GM18907 (cell line): Measurements from ENCODE around the gene C9orf78.

Source experiments
- ATAC-seq: cut with Tn5 transposase; IDR thresholded peaks from one replicate; pipeline ENCODE4 v1.9.1; 2021; ENCODE audit warnings: mild to moderate bottlenecking, moderate library complexity; ENCODE audit not compliant: unreplicated experiment

The C9orf78 gene

DNA sequence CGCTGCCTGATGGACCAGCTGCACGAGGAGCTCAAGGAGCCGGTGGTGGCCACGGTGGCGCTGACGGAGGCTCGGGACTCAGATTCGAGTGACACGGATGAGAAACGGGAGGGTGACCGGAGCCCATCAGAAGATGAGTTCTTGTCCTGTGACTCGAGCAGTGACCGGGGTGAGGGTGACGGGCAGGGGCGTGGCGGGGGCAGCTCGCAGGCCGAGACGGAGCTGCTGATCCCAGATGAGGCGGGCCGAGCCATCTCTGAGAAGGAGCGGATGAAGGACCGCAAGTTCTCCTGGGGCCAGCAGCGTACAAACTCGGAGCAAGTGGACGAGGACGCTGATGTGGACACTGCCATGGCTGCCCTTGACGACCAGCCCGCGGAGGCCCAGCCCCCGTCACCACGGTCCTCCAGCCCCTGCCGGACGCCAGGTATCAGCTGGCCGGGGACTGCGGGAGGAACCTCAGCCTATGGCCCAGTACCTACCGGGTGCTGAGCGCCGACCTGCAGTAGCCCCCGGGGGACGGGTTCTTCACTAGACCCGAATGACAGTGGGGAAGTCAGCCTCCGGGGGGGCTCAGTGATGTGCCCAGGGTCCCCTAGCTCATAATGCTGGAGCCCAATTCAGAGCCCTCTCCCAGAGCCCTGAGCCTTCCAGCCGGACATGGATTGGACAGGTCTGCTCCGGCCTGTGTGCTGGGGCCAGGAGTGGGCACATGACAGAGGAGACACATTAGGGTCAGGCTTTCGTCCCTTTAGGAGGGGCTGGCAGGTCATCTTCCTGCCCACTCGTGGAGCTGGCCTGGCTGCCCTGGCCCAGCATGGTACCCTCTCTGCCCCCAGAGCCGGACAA lies 33.2 kb upstream of the C9orf78 start:
- no peak for ATAC-seq

DNA sequence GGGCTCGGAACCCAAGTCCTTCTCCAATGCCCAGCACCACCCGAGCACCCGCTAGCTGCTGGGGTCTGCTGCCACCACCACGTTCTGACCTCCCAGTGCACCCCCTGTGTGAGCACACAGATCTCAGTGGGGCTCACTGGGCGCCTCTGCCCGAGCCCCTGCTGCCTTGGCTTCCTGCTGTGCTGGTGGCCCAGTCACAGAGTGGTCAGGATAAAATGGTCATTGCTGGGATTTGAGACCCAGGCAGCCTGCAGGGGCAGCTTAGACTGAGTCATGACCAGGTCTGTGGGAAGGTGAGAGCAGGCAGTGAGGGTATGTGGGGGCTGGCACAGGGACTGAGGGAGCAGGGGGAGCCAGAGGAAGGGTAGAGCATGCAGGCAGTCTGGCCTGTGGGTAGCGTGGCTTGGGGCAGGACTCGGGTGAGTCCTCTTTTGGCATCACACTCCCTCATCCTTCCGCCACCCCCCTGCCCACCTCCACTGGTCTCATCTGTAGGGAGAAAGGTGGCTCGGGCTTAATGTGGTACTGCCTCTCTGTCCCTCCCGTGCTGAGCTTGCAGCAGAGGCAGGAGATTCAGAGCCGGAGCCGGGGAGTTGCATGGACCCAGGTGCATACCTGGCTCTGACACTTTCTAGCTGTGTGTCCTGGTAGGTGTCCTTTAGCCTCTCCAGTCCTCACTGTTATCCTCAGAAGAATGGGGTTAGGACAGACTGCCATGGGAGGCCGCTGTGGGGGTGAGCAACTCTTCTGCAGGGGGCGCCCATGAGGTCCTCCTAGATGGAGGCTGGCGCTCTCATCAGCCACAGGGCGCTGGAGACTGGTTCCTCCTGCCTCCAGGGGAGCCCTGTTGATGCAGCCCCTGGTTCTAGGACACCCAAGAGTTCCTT lies 32.3 kb upstream of the C9orf78 start:
- no peak for ATAC-seq

DNA sequence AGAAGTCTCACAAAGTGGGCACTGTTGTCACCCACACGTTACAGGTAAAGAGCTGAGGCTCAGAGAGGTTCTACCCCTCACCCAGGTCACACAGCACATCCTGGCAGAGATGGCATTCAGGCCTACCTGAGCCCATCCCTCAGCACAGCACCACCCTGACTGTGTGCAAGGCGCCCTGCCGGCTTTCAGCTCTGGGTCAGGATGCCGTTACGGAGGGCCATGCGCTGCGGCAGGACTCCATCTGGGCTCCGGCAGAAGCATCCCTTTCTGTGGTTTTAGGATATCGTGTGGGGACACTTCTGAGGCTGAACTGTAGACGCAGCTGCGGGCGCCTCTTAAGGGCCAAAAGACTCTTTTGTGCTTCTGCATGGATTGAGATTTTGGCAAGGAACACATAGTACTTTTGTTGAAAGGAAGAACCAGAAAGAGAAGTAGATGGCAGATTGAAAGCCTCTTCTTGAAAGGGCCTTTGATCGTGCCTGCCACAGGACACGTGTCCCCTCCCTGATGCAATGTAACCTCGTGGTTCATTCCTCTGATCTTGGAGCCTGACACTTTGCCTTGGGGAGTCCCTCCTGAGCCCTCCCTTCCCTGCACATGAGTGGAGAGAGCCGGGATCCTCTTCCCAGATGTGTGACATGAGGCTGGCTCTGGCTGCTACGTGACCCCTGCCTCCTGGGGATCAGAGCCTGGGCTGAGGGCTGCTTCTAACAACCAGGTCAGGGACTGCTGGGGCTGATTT lies 31.5 kb upstream of the C9orf78 start:
- ATAC-seq = no peak

DNA sequence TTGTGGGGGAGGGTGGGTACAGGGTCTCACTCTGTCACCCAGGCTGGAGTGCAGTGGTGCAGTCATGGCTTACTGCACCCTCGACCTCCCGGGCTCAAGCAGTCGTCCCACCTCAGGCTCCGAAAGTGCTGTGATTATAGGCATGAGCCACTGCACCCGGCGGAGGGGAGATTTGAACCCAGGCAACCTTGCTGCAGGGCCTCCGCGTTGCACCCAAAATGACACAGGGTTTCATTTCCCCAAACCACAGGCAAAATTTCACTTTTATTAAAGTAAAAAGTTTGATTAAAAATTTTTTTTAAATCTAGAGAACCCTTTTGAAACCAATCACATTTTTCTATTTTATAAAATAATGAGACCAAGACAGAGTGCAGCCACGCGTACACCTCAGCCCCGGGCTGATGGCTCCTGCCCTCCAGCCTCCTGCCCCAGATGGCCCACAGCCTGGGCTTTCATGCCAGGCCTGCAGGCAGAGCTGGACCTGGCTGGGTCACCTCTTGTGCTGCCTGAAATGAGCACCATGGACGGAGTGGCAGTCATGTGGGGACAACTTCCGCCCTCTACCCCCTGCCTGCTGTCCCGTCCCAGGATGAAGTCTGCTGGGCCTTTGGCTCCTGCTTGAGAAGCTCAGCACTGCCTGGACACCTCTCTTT lies 30.7 kb upstream of the C9orf78 start:
- ATAC-seq = no peak

DNA sequence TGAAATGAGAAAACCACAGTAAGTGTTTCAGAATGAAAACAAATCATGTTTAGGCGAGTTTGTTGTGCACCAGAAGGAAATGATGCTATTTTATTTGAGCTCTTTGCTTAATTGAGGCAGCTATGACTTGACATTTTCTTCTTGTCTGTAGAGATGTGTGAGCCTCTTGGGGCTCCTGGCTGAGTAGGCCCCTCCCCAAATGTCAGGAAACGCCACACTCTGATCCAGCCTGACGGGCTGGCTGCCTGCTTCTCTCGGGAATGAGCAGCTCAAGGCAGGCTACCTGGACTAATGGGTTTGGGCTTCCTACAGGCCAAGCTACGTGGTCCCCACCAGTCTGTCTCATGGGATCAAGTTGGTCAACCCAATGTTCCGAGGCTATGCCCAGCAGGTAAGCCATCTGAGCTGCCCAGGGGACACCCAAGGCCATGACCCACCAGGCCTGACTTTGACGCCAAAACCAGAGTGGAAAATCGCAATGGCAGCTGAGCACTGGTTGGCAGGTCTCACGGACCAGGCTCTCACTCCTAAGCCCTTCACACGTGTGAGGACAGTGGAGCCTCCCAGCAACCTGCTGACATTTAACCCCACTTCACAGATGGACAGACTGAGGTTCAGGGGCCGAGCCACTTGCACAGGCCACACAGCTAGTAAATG lies 30.0 kb upstream of the C9orf78 start:
- no peak for ATAC-seq

DNA sequence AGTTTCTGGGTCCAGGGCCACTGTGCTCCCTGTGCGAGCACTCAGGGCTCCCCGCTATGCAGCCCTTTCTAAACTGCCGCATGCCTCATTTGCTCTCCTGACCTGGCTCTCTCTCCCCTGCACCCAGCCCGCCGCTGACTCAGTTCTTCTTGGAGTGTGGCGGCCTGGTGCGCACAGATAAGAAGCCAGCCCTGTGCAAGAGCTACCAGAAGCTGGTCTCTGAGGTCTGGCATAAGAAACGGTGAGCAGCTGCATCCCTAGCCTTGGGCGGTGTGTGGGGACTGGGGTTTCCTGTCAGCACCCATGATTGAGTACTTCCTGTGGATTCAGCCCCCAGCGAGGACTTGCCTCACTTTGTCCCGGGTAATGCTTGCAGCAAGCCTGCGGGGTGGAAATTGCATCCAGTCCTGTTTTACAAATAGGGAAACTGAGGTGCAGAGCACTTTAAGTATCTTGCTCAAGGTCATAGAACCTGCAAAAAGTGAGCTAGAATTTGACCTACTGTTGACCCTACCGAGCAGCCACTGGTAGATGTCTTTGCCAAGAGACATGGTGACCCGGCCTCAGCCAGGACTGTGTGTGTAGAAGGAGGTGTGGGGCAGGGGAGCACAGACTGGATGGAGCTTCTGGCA lies 28.1 kb upstream of the C9orf78 start:
- ATAC-seq = peak; percentile 61

DNA sequence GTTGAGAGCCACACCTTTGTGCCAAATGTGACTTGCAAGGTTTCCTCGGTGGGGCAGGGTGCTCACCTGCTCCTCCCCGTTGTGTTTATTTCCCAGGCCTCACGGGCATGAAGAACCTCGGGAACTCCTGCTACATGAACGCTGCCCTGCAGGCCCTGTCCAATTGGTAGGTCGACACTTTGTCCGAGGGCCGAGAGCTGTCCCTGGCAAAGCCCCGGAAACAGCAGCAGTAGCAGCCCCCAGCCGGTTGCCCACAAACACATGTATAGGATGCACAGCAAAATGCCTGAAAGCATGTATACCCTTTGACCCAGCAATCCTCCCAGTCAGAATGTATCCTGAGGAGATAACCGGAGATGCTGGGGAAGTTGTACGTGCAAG lies 26.4 kb upstream of the C9orf78 start:
- ATAC-seq = no peak

DNA sequence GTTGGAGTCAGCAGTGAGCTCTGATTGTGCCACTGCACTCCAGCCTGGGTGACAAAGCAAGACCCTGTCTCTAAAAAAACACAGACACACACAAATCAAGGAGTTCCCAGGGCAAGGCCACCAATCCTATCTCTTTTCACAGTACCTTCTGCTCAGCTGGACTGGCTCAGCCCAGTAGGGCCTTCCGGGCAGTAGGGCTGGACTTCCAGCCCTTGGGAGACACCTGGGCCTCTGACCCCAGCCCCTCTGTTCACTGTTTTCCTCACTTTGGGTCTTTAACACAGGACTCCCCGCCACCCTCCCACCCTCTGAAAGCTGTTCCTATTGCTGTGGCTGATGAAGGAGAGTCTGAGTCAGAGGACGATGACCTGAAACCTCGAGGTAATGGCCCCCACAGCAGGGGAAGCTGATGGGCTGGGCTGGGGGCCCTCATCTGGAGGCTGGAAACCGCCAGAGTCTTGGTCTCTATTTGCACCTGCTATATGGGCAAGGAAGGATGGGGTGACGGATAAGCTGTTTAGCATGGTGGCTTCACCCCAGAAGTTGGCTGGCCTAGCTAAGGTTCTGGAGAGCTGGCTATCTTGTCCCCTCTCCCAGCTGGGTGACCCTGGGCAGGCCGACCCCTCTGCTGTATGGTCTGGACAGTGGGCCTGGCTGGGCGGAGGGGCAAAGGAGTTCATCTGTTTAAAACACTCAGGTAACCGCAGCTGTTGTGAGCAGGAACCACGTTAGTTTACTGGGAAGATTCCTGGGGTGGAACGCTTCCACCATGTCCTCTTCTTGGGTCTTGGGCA lies 25.8 kb upstream of the C9orf78 start:
- no peak for ATAC-seq

DNA sequence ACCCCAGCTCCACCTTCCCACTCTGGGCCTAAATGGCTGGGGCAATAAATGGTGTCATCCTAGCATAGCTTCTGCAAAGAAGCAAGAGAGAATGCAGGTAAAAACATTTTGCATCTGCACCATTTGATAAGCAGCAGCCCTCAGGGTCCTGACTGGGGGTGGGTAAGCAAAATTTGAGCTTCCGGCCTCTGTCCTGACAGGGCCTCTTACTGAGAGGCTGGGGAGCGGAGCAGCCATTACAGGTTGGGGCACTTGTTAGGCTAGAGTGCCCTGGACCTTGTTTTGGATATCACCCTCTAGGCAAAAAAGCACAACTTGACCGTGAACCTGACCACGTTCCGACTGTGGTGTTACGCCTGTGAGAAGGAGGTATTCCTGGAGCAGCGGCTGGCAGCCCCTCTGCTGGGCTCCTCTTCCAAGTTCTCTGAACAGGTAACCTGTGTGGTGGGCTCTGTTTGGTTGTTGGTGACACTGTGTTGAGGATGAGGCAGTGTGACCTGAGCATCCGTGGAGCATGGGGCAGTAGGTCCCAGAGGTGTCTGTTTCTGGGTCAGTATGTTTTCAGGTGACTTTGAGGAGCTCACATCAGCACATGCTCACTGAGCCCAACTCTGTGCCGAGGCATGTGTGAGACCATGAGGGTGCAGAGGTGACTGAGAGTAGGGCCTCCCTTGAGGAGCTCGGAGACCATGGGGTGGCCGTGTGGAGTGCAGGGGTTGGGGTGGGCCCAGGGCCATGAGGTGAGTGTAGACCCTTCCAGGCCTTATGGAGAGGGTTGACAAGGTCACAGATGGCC lies 23.3 kb upstream of the C9orf78 start:
- no peak for ATAC-seq

DNA sequence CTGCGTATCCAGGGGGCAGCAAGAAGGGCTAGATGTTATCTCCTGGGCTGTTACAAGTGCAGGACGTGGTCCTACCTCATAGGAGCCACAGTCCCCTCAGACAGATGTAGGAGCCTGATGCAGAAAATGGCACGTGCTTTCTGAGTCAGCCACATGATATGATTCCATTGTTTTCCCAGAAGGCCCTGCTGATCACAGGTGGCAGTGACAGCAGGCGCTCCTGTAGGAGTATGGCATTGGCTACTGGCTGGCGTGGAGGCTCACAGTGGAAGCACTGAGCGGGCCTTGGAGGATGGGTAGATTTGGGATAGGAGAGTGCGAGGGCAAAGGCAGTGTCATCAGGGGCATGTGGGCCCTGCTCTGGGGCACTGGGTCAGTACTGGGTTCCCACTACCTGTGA lies 22.1 kb upstream of the C9orf78 start:
- ATAC-seq = no peak

DNA sequence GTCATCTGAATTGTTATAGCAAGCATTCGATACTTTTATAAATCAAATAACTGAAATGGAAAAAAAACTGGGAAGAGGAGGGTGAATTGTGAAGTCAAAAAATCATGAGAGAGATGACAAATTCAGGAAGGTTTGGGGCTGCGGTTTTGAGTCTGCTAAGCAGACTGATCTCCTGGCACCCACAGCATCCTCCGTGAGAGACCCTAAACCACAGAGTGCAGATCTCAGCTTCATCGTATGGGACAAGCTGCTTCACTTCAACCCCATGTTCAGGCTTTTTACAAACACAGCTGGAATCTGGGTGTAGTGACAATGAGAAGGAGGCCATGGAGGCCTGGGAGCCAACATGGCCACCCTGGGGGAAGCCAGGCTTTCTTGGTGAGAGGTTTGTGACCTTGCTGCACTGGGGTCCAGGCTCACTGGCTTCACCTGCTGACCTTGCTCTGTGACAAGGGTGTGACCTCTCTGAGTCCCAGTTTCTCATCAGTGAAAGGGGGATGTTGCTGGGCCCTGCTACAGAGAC lies 19.6 kb upstream of the C9orf78 start:
- ATAC-seq = no peak

DNA sequence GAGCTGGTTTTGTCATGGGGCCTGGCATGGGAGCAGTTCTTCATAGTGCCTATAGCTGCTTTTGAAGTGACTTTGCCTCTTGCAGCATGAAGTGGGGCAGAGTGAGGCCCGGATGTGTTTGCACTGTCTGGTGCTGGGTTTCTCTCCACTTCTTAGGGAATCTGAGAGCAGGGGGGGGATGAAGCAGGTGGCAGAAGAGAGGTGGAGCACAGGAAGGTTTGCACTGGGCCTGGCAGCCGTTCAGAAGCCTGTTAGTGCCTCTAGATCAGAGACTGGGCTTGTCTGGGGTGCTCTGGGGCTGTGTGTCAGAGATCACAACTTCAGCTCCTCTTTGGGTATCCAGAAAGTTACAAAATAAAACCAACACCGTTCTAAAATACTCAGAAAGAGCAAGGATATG lies 18.5 kb upstream of the C9orf78 start:
- ATAC-seq = no peak

DNA sequence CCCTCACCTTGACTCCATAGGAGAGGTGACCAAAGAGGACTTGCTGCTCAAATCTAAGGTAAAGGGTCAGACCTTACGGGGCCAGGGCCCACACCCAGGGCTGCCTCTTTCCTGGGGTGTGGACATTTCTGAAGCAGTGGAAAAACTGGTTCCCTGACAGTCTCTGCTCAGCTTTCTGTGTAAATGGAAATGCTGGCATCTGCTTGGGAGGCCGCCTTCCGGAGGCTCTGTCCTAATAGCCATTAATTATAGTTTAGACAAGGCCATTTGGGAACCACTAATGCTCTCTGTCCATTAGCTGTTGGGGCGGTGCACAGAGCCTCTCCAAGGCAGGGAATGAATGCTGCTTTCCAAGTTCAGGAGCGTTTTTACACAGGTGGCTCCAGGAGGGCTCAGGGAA lies 17.5 kb upstream of the C9orf78 start:
- no peak for ATAC-seq

DNA sequence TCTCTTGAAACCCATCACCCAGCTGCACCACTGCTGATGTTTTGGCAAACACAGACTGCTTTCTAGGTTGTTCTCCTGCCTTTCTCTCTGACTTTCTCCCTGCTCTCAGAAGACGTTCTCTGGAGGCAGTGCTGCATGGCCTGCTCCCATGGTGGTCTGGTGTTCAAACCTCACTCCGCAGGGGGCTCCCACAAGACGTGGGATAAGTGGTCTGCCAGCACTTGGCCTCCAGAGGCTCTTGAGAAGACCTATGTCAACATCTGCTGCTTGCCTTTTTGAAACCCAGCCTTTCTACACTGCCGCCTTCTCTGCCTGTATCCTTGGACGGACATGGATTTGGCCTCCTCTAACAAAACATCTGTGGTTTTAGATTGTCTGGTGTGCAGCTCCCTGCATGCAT lies 16.7 kb upstream of the C9orf78 start:
- no peak for ATAC-seq

DNA sequence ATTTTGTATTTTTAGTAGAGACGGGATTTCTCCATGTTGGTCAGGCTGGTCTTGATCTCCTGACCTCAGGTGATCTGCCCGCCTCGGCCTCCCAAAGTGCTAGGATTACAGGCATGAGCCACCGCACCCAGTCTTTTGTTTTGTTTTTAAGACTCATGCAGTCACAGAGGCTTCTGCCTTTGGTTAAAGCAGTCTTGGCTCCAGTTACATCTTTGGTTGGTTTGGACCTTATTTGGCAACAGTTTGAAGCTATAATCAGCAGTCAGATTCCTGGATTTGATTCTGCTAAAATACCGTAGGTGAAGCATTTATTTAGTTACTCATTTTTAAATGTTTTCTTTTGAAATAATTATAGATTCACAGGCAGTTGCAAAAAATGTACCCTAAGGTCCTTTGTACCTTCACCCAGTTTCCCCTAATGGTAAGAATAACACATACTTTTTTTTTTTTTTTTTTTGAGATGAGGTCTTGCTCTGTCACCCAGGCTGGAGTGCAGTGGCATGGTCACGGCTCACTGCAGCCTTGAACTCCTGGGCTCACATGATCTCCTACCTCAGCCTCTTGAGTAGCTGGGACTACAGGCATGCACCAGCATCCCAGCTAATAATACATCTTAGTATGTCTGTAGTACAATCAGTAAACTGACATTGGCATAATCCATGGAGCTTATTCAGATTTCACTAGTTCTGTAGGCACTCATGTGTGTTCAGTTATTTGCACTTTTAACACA lies 15.9 kb upstream of the C9orf78 start:
- ATAC-seq = no peak

DNA sequence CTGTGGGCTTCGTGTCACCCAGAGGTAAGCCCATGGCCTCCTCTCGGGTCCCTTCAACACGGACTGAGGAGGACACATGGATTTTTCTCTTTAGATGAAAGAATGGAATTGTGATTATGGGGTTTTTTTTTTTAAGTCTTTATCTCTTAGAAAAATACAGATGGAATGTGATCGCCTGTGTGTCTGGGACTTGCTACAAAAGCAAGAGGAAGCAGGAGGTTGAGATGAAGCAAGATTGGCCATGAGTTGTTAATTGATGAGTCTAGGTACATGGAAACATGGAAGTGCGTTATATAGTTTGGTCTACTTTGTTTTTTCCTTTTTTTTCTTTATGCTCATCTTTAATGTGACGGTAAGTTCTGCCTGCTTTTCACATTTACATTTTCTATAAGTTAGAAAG lies 14.8 kb upstream of the C9orf78 start:
- ATAC-seq = no peak

DNA sequence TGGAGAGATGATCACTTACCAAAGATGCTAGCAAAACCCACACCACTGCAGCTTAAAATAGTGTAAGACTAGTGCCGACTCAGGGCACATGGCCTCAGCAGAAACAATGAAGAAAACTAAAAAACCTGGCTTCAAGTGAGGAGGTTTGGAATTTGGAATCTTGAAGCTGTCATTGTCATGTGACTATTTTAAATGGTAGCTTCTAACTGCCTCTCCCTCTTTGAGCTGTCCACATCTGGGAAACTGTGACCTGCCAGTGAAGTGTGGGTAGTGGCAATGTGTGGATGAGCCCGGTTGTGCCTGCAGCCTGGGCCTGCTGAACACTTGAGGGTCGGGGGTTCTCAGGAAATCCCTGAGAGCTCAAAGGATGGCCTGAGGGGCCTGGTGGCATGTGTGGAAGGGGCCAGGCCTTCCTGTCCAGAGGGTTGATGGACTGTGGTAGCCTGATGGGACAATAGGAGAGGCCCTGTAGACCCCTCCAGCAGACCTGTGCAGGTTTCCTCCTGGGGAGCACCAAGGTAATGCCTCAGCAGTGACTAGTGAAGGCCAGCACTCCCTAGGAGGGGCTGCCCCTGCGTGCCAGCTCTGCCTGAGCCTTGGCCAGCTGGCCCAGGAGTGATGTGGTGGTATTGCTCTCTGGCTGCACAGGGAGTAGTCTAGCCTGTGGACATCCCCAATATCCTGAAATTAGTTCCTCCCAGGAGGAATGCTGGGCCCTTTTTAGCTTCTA lies 13.8 kb upstream of the C9orf78 start:
- no peak for ATAC-seq
